Measurements from ENCODE around the gene MYLIP. TPM values are rescaled to one million over a fixed set of nuclear protein-coding genes. Genes with fewer than 3 reads are reported as not detected.

Gene MYLIP
- total and polyA plus RNA-seq, 2 of the 13 experiments (the other 11 are each of a cell fraction or from before 2014, with no cell fraction given) = 3.4 to 10.8 TPM

DNA sequence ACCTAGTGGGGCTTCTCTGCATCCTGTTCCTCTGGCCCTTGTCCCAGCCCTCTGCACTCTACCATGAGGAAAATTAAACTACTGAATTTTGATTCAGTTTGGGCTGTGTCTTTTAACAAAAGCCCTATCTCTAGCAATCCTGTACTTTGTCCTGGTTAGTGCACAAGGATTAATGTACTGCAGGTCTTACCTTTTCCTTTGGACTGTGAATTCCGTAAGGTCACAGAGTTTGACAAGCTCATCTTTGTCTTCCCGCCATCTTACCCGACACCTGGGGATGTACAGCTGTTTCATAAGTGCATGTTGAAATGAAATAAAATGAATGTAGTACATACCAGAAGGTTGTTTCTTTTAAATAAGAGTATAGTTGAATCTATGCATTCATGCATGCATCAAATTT is 41.5 kb upstream of the MYLIP start:
- POLR2A ChIA-PET = no interaction called here
- Histone ChIP-seq H3K9me3 (ENCODE audit: low read length) (no peaks in the 10 kb centered on the region), H3K27ac (ENCODE audit: extremely low read length, insufficient read depth, low read length) (no peak overlapping the region), H4K20me1 (ENCODE audit: insufficient read depth, low read length) (no peaks in the 10 kb centered on the region), H2AFZ (ENCODE audit: low read length) (no peak overlapping the region), H3K4me1 (ENCODE audit: insufficient read depth, low read length) (no peaks in the 10 kb centered on the region), H3K4me3 (replicated peaks in 1 of 3; ENCODE audit: insufficient read depth in 1 of 3, low read depth in 2 of 3, low read length in 3 of 3) (no peak overlapping the region), H3K36me3 (replicated peaks in 1 of 2; ENCODE audit: control insufficient read depth in 1 of 2, insufficient read depth in 2 of 2, low read length in 2 of 2) (no peaks in the 10 kb centered on the region), H3K79me2 (ENCODE audit: insufficient read depth, low read length) (no peaks in the 10 kb centered on the region), H3K27me3 (ENCODE audit: control insufficient read depth in 1 of 2, insufficient read depth in 2 of 2, low read length in 2 of 2) (peaks cover under 1 to 16% of the 10 kb centered on the region in 2 experiments; a peak in 3 of 5 replicates), H3K4me2 (ENCODE audit: low read depth, low read length) (no peak overlapping the region), H3K9ac (ENCODE audit: insufficient read depth, low read depth, low read length) (no peak overlapping the region)
- DNase-seq (ENCODE audit: low spot score) (no peak), FAIRE-seq (no peak), ATAC-seq (no peak)
- WGBS (ENCODE audit: low lambda C conversion rate) = 6% methylated on average over 3 of the region's 3 CpGs
- no TSS peak for BruUV-seq (replicated peaks)
- no peak for TF ChIP-seq RXRA (CRISPR knock-in tag; IDR thresholded peaks at IDR 0.05)
- TF ChIP-seq ZBTB38 (CRISPR knock-in tag; IDR thresholded peaks at IDR 0.05) = no peak
- TF ChIP-seq HNRNPK (IDR thresholded peaks at IDR 0.05; ENCODE audit: low read depth, low read length, poor library complexity, severe bottlenecking) = no peak
- TF ChIP-seq JUNB (CRISPR knock-in tag; IDR thresholded peaks at IDR 0.05; ENCODE audit: borderline replicate concordance) = no peak
- no peak for TF ChIP-seq ZNF589 (CRISPR knock-in tag; conservative IDR thresholded peaks at IDR 0.05)
- TF ChIP-seq, protein P1, sequence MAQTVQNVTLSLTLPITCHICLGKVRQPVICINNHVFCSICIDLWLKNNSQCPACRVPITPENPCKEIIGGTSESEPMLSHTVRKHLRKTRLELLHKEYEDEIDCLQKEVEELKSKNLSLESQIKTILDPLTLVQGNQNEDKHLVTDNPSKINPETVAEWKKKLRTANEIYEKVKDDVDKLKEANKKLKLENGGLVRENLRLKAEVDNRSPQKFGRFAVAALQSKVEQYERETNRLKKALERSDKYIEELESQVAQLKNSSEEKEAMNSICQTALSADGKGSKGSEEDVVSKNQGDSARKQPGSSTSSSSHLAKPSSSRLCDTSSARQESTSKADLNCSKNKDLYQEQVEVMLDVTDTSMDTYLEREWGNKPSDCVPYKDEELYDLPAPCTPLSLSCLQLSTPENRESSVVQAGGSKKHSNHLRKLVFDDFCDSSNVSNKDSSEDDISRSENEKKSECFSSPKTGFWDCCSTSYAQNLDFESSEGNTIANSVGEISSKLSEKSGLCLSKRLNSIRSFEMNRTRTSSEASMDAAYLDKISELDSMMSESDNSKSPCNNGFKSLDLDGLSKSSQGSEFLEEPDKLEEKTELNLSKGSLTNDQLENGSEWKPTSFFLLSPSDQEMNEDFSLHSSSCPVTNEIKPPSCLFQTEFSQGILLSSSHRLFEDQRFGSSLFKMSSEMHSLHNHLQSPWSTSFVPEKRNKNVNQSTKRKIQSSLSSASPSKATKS (CRISPR knock-in tag; IDR thresholded peaks at IDR 0.05) = no peak
- TF ChIP-seq FOXA1 (IDR thresholded peaks at IDR 0.05) = no peak
- TF ChIP-seq FOXA1 (CRISPR knock-in tag; IDR thresholded peaks at IDR 0.05) = no peak
- no peak for TF ChIP-seq HOXA7 (CRISPR knock-in tag; IDR thresholded peaks at IDR 0.05)
- no peak for TF ChIP-seq PITX1 (CRISPR knock-in tag; IDR thresholded peaks at IDR 0.05)
- TF ChIP-seq, protein P2, sequence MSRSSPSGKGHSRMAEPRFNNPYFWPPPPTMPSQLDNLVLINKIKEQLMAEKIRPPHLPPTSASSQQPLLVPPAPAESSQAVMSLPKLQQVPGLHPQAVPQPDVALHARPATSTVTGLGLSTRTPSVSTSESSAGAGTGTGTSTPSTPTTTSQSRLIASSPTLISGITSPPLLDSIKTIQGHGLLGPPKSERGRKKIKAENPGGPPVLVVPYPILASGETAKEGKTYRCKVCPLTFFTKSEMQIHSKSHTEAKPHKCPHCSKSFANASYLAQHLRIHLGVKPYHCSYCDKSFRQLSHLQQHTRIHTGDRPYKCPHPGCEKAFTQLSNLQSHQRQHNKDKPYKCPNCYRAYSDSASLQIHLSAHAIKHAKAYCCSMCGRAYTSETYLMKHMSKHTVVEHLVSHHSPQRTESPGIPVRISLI (CRISPR knock-in tag; IDR thresholded peaks at IDR 0.05; ENCODE audit: borderline replicate concordance) = no peak
- TF ChIP-seq ZFP36L1 (CRISPR knock-in tag; IDR thresholded peaks at IDR 0.05) = no peak
- TF ChIP-seq KMT2B (CRISPR knock-in tag; IDR thresholded peaks at IDR 0.05) = no peak
- no peak for TF ChIP-seq ZMYM4 (CRISPR knock-in tag; IDR thresholded peaks at IDR 0.05)
- TF ChIP-seq ZNF230 (CRISPR knock-in tag; IDR thresholded peaks at IDR 0.05) = no peak
- no peak for TF ChIP-seq TCF7L2 (IDR thresholded peaks at IDR 0.05; ENCODE audit: low read depth, low read length)
- no peak for TF ChIP-seq ZSCAN31 (CRISPR knock-in tag; IDR thresholded peaks at IDR 0.05; ENCODE audit: low read depth)
- TF ChIP-seq, protein P3, sequence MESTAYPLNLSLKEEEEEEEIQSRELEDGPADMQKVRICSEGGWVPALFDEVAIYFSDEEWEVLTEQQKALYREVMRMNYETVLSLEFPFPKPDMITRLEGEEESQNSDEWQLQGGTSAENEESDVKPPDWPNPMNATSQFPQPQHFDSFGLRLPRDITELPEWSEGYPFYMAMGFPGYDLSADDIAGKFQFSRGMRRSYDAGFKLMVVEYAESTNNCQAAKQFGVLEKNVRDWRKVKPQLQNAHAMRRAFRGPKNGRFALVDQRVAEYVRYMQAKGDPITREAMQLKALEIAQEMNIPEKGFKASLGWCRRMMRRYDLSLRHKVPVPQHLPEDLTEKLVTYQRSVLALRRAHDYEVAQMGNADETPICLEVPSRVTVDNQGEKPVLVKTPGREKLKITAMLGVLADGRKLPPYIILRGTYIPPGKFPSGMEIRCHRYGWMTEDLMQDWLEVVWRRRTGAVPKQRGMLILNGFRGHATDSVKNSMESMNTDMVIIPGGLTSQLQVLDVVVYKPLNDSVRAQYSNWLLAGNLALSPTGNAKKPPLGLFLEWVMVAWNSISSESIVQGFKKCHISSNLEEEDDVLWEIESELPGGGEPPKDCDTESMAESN (CRISPR knock-in tag; conservative IDR thresholded peaks at IDR 0.05) = no peak
- no peak for TF ChIP-seq AHR (CRISPR knock-in tag; IDR thresholded peaks at IDR 0.05)
- TF ChIP-seq ZNF674 (CRISPR knock-in tag; IDR thresholded peaks at IDR 0.05; ENCODE audit: low read depth) = no peak
- intact Hi-C loops (cut with micrococcal nuclease; ENCODE audit: unreplicated experiment) (no loop called here), in situ Hi-C loops (cut with HindIII; ENCODE audit: extremely low pct_ligation_motif_present, low pct_unique_long_range_greater_than_20kb) (no loop called here)
- CTCF ChIA-PET (ENCODE audit: low intra/inter-chr PET ratio, low total read pairs) = no interaction called here
